WTC11 (cell line): Measurements from ENCODE around the gene PSD2.

ENCODE experiments used
- CREB1 ChIP-seq: sonication (generic); formaldehyde crosslinking; IDR thresholded peaks from 2 replicates; pipeline ENCODE4 v1.8.0; 2023; ENCODE audit warnings: mild to moderate bottlenecking, missing genetic modification reagents
- PRRX2 ChIP-seq: fragments of 250-450 bp; sonication (Bioruptor Pico); IDR thresholded peaks from 2 replicates; pipeline ENCODE4 v1.8.0; 2021; ENCODE audit warnings: mild to moderate bottlenecking
- RELA ChIP-seq: sonication (generic); formaldehyde crosslinking; IDR thresholded peaks from 2 replicates; pipeline ENCODE4 v1.8.1; 2022; ENCODE audit warnings: missing genetic modification reagents, mild to moderate bottlenecking, borderline replicate concordance
- TF ChIP-seq, protein P1 (sequence below): sonication (generic); formaldehyde crosslinking; IDR thresholded peaks from 2 replicates; pipeline ENCODE4 v1.8.1; 2023; ENCODE audit warnings: mild to moderate bottlenecking, moderate library complexity, missing genetic modification reagents
- TF ChIP-seq, protein P2 (sequence below): sonication (generic); formaldehyde crosslinking; IDR thresholded peaks from 2 replicates; pipeline ENCODE4 v1.8.0; 2022; ENCODE audit warnings: mild to moderate bottlenecking, missing genetic modification reagents
- TF ChIP-seq, protein P3 (sequence below): sonication (generic); formaldehyde crosslinking; IDR thresholded peaks from 2 replicates; pipeline ENCODE4 v1.8.0; 2022; ENCODE audit warnings: mild to moderate bottlenecking, missing genetic modification reagents
- TF ChIP-seq, protein P4 (sequence below): fragments of 200-600 bp; IDR thresholded peaks from 2 replicates; pipeline ENCODE4 v1.8.0; 2022; ENCODE audit warnings: antibody characterized with exemption

DNA sequence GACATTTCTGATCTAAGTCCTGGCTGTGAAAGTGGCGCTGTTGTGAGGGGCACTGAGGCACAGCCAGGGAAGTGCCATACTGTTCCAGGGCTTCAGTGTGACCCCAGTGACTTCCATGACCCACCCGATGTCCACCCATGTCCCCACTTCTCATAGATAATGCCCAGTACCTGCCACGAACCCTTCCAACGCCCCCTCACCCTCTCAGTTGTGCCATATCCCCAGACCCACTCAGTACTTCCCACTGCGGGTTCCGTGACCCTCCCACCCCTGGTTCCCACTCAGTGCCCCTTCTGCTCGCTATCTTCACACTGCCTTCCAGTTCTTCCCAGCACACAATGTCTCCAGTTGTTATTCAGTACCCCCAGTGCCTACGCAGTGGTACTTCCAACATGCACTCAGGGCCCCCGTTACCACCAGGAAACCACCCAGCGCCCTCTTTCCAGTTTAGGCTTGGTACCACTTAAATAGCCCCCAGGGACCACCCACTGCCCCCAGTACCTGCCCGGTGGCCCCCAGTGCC lies 30.7 kb upstream of the PSD2 start:
- TF ChIP-seq, protein P1, sequence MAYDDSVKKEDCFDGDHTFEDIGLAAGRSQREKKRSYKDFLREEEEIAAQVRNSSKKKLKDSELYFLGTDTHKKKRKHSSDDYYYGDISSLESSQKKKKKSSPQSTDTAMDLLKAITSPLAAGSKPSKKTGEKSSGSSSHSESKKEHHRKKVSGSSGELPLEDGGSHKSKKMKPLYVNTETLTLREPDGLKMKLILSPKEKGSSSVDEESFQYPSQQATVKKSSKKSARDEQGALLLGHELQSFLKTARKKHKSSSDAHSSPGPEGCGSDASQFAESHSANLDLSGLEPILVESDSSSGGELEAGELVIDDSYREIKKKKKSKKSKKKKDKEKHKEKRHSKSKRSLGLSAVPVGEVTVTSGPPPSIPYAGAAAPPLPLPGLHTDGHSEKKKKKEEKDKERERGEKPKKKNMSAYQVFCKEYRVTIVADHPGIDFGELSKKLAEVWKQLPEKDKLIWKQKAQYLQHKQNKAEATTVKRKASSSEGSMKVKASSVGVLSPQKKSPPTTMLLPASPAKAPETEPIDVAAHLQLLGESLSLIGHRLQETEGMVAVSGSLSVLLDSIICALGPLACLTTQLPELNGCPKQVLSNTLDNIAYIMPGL (CRISPR knock-in tag): no peak
- TF ChIP-seq, protein P2, sequence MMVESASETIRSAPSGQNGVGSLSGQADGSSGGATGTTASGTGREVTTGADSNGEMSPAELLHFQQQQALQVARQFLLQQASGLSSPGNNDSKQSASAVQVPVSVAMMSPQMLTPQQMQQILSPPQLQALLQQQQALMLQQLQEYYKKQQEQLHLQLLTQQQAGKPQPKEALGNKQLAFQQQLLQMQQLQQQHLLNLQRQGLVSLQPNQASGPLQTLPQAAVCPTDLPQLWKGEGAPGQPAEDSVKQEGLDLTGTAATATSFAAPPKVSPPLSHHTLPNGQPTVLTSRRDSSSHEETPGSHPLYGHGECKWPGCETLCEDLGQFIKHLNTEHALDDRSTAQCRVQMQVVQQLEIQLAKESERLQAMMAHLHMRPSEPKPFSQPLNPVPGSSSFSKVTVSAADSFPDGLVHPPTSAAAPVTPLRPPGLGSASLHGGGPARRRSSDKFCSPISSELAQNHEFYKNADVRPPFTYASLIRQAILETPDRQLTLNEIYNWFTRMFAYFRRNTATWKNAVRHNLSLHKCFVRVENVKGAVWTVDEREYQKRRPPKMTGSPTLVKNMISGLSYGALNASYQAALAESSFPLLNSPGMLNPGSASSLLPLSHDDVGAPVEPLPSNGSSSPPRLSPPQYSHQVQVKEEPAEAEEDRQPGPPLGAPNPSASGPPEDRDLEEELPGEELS (CRISPR knock-in tag): no peak
- TF ChIP-seq, protein P3, sequence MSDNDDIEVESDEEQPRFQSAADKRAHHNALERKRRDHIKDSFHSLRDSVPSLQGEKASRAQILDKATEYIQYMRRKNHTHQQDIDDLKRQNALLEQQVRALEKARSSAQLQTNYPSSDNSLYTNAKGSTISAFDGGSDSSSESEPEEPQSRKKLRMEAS (CRISPR knock-in tag): no peak
- no peak for TF ChIP-seq PRRX2
- TF ChIP-seq, protein P4, sequence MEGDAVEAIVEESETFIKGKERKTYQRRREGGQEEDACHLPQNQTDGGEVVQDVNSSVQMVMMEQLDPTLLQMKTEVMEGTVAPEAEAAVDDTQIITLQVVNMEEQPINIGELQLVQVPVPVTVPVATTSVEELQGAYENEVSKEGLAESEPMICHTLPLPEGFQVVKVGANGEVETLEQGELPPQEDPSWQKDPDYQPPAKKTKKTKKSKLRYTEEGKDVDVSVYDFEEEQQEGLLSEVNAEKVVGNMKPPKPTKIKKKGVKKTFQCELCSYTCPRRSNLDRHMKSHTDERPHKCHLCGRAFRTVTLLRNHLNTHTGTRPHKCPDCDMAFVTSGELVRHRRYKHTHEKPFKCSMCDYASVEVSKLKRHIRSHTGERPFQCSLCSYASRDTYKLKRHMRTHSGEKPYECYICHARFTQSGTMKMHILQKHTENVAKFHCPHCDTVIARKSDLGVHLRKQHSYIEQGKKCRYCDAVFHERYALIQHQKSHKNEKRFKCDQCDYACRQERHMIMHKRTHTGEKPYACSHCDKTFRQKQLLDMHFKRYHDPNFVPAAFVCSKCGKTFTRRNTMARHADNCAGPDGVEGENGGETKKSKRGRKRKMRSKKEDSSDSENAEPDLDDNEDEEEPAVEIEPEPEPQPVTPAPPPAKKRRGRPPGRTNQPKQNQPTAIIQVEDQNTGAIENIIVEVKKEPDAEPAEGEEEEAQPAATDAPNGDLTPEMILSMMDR: no peak
- no peak for TF ChIP-seq CREB1
- no peak for TF ChIP-seq RELA (CRISPR knock-in tag)
